H1 (cell line): ENCODE data around the gene TCFL5. TPM values are rescaled to one million over a fixed set of nuclear protein-coding genes. Genes with fewer than 3 reads are reported as not detected.

Experiments used
- CTCF ChIA-PET: fragments of 300-600 bp; sonication (Branson Sonifier 250); formaldehyde crosslinking; loops from one replicate; lab custom pipeline; 2021; ENCODE audit not compliant: partially characterized antibody; lab: Charles Lee
- POLR2A ChIA-PET: fragments of 300-600 bp; sonication (Branson Sonifier 250); formaldehyde crosslinking; loops from one replicate; lab custom pipeline; 2021; ENCODE audit warnings: inconsistent platforms; ENCODE audit not compliant: partially characterized antibody; lab: Charles Lee
- DNase-seq, 2 experiments: peaks; one replicate each; pipeline versions ENCODE4 v3.0.0 to v3.0.0-alpha.2; 2010 to 2022; ENCODE audit warnings: low spot score in 2 of 2, low read depth in 1 of 2, mixed read lengths in 1 of 2
- FAIRE-seq: peaks from 2 replicates; lab custom pipeline; 2011; peaks lifted over from hg19 to GRCh38; lab: Jason Lieb, UNC
- H2AFZ ChIP-seq: 2 replicates; pipeline ENCODE4 v1.8.1; 2012; ENCODE audit warnings: low read length, inconsistent platforms
- H2AK5ac ChIP-seq: 2 replicates; pipeline ENCODE4 v1.6.1; 2013; ENCODE audit warnings: low read depth, low read length
- H2BK120ac ChIP-seq: replicated peaks from 2 replicates; pipeline ENCODE3; 2013; ENCODE audit warnings: low read depth, low read length, inconsistent platforms
- H2BK12ac ChIP-seq: 2 replicates; pipeline ENCODE4 v1.6.1; 2013; ENCODE audit warnings: low read depth, low read length
- H2BK15ac ChIP-seq: 2 replicates; pipeline ENCODE4 v1.6.1; 2013; ENCODE audit warnings: low read length
- H2BK20ac ChIP-seq: 2 replicates; pipeline ENCODE4 v1.6.1; 2013; ENCODE audit warnings: low read length
- H2BK5ac ChIP-seq: 2 replicates; pipeline ENCODE4 v1.6.1; 2013; ENCODE audit warnings: low read depth, low read length
- H3K14ac ChIP-seq: 2 replicates; pipeline ENCODE4 v1.6.1; 2013; ENCODE audit warnings: inconsistent platforms; ENCODE audit not compliant: insufficient read length
- H3K18ac ChIP-seq: 2 replicates; pipeline ENCODE4 v1.6.1; 2013; ENCODE audit warnings: low read length; ENCODE audit errors: extremely low read depth
- H3K23ac ChIP-seq: 2 replicates; pipeline ENCODE4 v1.6.1; 2013; ENCODE audit warnings: inconsistent platforms; ENCODE audit not compliant: insufficient read length
- H3K23me2 ChIP-seq: 2 replicates; pipeline ENCODE4 v1.6.1; 2013; ENCODE audit warnings: low read depth, low read length
- H3K27ac ChIP-seq: 2 replicates; pipeline ENCODE4 v1.6.1; 2011; ENCODE audit warnings: low read depth, low read length, inconsistent platforms
- H3K27me3 ChIP-seq, 4 experiments: replicated peaks in 1 of 4; 1 replicate in 1 of 4; 2 replicates in 3 of 4; pipeline versions ENCODE4 v1.6.1 to v1.8.1; 2011 to 2013; ENCODE audit warnings: low read length in 3 of 4, mild to moderate bottlenecking in 3 of 4, inconsistent platforms in 2 of 4, mixed read lengths in 2 of 4, moderate library complexity in 1 of 4; ENCODE audit not compliant: control insufficient read depth in 3 of 4, insufficient read depth in 3 of 4; ENCODE audit errors: extremely low read depth in 1 of 4
- H3K36me3 ChIP-seq, 4 experiments: 2 replicates each; pipeline versions ENCODE4 v1.6.1 to v1.8.1; 2011 to 2013; ENCODE audit warnings: mild to moderate bottlenecking in 4 of 4, low read length in 3 of 4, moderate library complexity in 2 of 4, control low read depth in 1 of 4, inconsistent platforms in 1 of 4; ENCODE audit not compliant: insufficient read depth in 4 of 4, control insufficient read depth in 2 of 4
- H3K4ac ChIP-seq: replicated peaks from 2 replicates; pipeline ENCODE3; 2013; ENCODE audit warnings: low read length, low read depth, mixed read lengths, inconsistent platforms; ENCODE audit not compliant: insufficient read length
- H3K4me1 ChIP-seq, 4 experiments: replicated peaks in 1 of 4; 1 replicate in 1 of 4; 2 replicates in 3 of 4; pipeline versions ENCODE4 v1.6.1 to v1.8.1; 2011 to 2013; ENCODE audit warnings: low read length in 3 of 4, inconsistent platforms in 2 of 4, mixed read lengths in 1 of 4; ENCODE audit not compliant: insufficient read depth in 4 of 4, control insufficient read depth in 3 of 4
- H3K4me2 ChIP-seq, 2 experiments: 2 replicates each; pipeline versions ENCODE4 v1.6.1 to v1.8.1; 2011 to 2013; ENCODE audit warnings: low read depth in 2 of 2, low read length in 2 of 2, control low read depth in 1 of 2, inconsistent platforms in 1 of 2, mild to moderate bottlenecking in 1 of 2; ENCODE audit not compliant: insufficient read depth in 1 of 2
- H3K4me3 ChIP-seq, 4 experiments: fragments of 200-600, 300-600 bp in 1 of 4; sonication (generic), shearing (Covaris generic), sonication (Bioruptor Twin) in 1 of 4; 2 replicates each; pipeline versions ENCODE4 v1.5.1 to v1.8.1; 2011 to 2016; ENCODE audit warnings: low read length in 4 of 4, low read depth in 3 of 4, control low read depth in 2 of 4, inconsistent platforms in 2 of 4, mild to moderate bottlenecking in 2 of 4, mixed read lengths in 1 of 4, moderate library complexity in 1 of 4; ENCODE audit not compliant: insufficient read depth in 2 of 4; ENCODE audit errors: extremely low read depth in 1 of 4
- H3K56ac ChIP-seq: replicated peaks from 2 replicates; pipeline ENCODE3; 2013; ENCODE audit warnings: low read depth, mild to moderate bottlenecking, mixed read lengths, low read length, inconsistent platforms; ENCODE audit not compliant: insufficient read length
- H3K79me1 ChIP-seq: 2 replicates; pipeline ENCODE4 v1.6.1; 2013; ENCODE audit warnings: low read depth, low read length, control low read depth
- H3K79me2 ChIP-seq, 2 experiments: 2 replicates each; pipeline versions ENCODE4 v1.6.1 to v1.8.1; 2012 to 2013; ENCODE audit warnings: low read length in 2 of 2, mild to moderate bottlenecking in 2 of 2, inconsistent platforms in 1 of 2; ENCODE audit not compliant: insufficient read depth in 2 of 2, control insufficient read depth in 1 of 2
- H3K9ac ChIP-seq, 4 experiments: replicated peaks in 1 of 4; 1 replicate in 1 of 4; 2 replicates in 3 of 4; pipeline versions ENCODE4 v1.6.1 to v1.8.1; 2011 to 2013; ENCODE audit warnings: low read depth in 3 of 4, low read length in 3 of 4, control low read depth in 2 of 4, mild to moderate bottlenecking in 2 of 4, moderate library complexity in 2 of 4, inconsistent platforms in 1 of 4; ENCODE audit errors: extremely low read depth in 1 of 4
- H3K9me3 ChIP-seq, 2 experiments: 2 replicates each; pipeline versions ENCODE4 v1.6.1 to v1.8.1; 2012 to 2013; ENCODE audit warnings: mild to moderate bottlenecking in 2 of 2, moderate library complexity in 2 of 2, control low read depth in 1 of 2, inconsistent platforms in 1 of 2, low read depth in 1 of 2, low read length in 1 of 2, mixed read lengths in 1 of 2; ENCODE audit not compliant: insufficient read depth in 2 of 2
- H4K20me1 ChIP-seq, 2 experiments: replicated peaks in 1 of 2; 2 replicates each; pipeline versions ENCODE3 to v1.8.1; 2011 to 2013; ENCODE audit warnings: inconsistent platforms in 2 of 2, low read length in 2 of 2, mild to moderate bottlenecking in 1 of 2; ENCODE audit not compliant: insufficient read depth in 2 of 2, control insufficient read depth in 1 of 2
- H4K5ac ChIP-seq: 2 replicates; pipeline ENCODE4 v1.6.1; 2013; ENCODE audit warnings: low read length, low read depth, mixed read lengths, inconsistent platforms; ENCODE audit not compliant: insufficient read length
- H4K8ac ChIP-seq: 2 replicates; pipeline ENCODE4 v1.8.0; 2013; ENCODE audit warnings: mild to moderate bottlenecking, moderate library complexity, low read length, inconsistent platforms; ENCODE audit not compliant: insufficient read depth; ENCODE audit errors: extremely low read depth
- H4K91ac ChIP-seq: replicated peaks from 2 replicates; pipeline ENCODE3; 2013; ENCODE audit warnings: low read length, mixed read lengths, inconsistent platforms; ENCODE audit not compliant: insufficient read length
- CHD1 ChIP-seq: IDR thresholded peaks from 2 replicates; pipeline ENCODE4 v1.6.1; 2012; ENCODE audit warnings: low read depth, low read length, improper control_type of control experiment
- MAFK ChIP-seq: IDR thresholded peaks from 2 replicates; pipeline ENCODE4 v1.6.1; 2012; ENCODE audit warnings: low read depth, mild to moderate bottlenecking, improper control_type of control experiment, low read length
- POLR2A ChIP-seq, 2 experiments: IDR thresholded peaks; 1 replicate in 1 of 2; 2 replicates in 1 of 2; pipeline ENCODE4 v1.6.1; 2011; ENCODE audit warnings: low read depth in 2 of 2, low read length in 2 of 2, mild to moderate bottlenecking in 2 of 2; ENCODE audit errors: control extremely low read depth in 1 of 2
- SP4 ChIP-seq: IDR thresholded peaks from 2 replicates; pipeline ENCODE4 v1.6.1; 2012; ENCODE audit warnings: low read length, inconsistent platforms
- SRF ChIP-seq: IDR thresholded peaks from 2 replicates; pipeline ENCODE4 v1.6.1; 2011; ENCODE audit warnings: mild to moderate bottlenecking, low read depth, low read length, moderate library complexity
- WGBS, 2 experiments: shearing (Covaris generic) in 1 of 2; methylation state at CpG; one replicate each; pipeline versions ENCODE4 v1.1.6 to v1.1.7; 2013 to 2015; ENCODE audit warnings: low lambda C conversion rate in 2 of 2, mixed read lengths in 2 of 2, inconsistent platforms in 1 of 2, low coverage in 1 of 2, missing lambda C conversion rate in 1 of 2; ENCODE audit not compliant: insufficient replicate concordance in 2 of 2, insufficient coverage in 1 of 2, insufficient read length in 1 of 2; ENCODE audit errors: extremely low coverage in 1 of 2, missing lambda C conversion rate in 1 of 2; 5-methylcytosine and 5-hydroxymethylcytosine counted together
- polyA plus RNA-seq, 7 experiments: library from polyadenylated mRNA; depleted of rRNA in 3 of 7; stranded (reverse) in 5 of 7; unstranded in 2 of 7; fragments of >200 nt in 5 of 7; fragments of 200-250 nt in 2 of 7; gene quantifications; 1 replicate in 5 of 7; 2 replicates in 1 of 7; 4 replicates in 1 of 7; pipeline versions ENCODE4 v1.2.1 to v1.2.3, GENCODE V29; 2011 to 2013; ENCODE audit warnings: missing spikeins in 2 of 7, mixed read lengths in 2 of 7
- total RNA-seq: library from RNA; stranded (reverse); fragmentation: NEBNext Ultra II Directional; extraction: Animal tissue kit (Norgen Biotek cat#: 25700); gene quantifications from 2 replicates; pipeline ENCODE4 v1.2.1, GENCODE V29; 2021

The TCFL5 gene
- total and polyA plus RNA-seq, 2 of the 8 experiments (the other 6 are each of a cell fraction or from before 2014, with no cell fraction given): 6.2 to 15.0 TPM

GRCh38 chr20:62841705-62842212 is 19.9 kb downstream of the TCFL5 start:
- Histone ChIP-seq H3K56ac (no peak overlapping the region), H2BK20ac (no peak overlapping the region), H3K27ac (no peak overlapping the region), H3K79me1 (no peaks in the 10 kb centered on the region), H3K4me2 (no peak overlapping the region), H3K14ac (no peak overlapping the region), H3K4me1 (peaks cover 0 to 3% (median 0%) of the 10 kb centered on the region in 4 experiments; a peak in 3 of 7 replicates), H3K4ac (no peak overlapping the region), H3K4me3 (no peak overlapping the region), H4K91ac (no peak overlapping the region), H2BK15ac (no peak overlapping the region), H2BK120ac (no peak overlapping the region), H2BK12ac (no peak overlapping the region), H3K9me3 (no peaks in the 10 kb centered on the region), H3K79me2 (no peaks in the 10 kb centered on the region), H4K20me1 (peaks cover 0 to 2% of the 10 kb centered on the region in 2 experiments), H2AFZ (no peak overlapping the region), H3K27me3 (no peaks in the 10 kb centered on the region), H3K18ac (no peak overlapping the region), H4K8ac (no peak overlapping the region), H2BK5ac (no peak overlapping the region), H2AK5ac (no peak overlapping the region), H3K23me2 (no peaks in the 10 kb centered on the region), H3K9ac (no peak overlapping the region), H4K5ac (no peak overlapping the region), H3K36me3 (peaks cover 0 to 22% (median 4%) of the 10 kb centered on the region in 4 experiments; a peak in 3 of 8 replicates), H3K23ac (no peak overlapping the region)
- 90% methylated on average over 16 of the region's 16 CpGs; no CpG with 5 or more reads in 1 of the 2 experiments for WGBS, 2 experiments
- TF ChIP-seq POLR2A (IDR thresholded peaks at IDR 0.05; ENCODE audit: control extremely low read depth in 1 of 2, low read depth in 2 of 2, low read length in 2 of 2) (no peak), SP4 (no peak), MAFK (no peak), SRF (no peak), CHD1 (no peak)
- ChIA-PET CTCF (interaction anchor here (0.6 to 1.7 kb wide), 9 partner anchors 9 to 393 kb away, joined by 3 to 6 read pairs (median 4); no protein-coding TSS in a partner anchor), POLR2A (interaction anchor here (0.7 to 4.0 kb wide), 7 partner anchors 9 to 30 kb away, joined by 3 to 17 read pairs (median 4); partner anchors contain the start of gene COL9A3)
- no peak for DNase-seq
- FAIRE-seq: no peak
